Hepatocyte (in vitro differentiated cells): ENCODE data around the gene CDKL2. TPM values are rescaled to one million over a fixed set of nuclear protein-coding genes. Genes with fewer than 3 reads are reported as not detected.

Experiments
- DNase-seq: peaks from one replicate; pipeline ENCODE4 v3.0.0-alpha.2; 2016; ENCODE audit warnings: low spot score
- H2AFZ ChIP-seq: fragments of 200-600 bp; sonication (generic); 2 replicates; pipeline ENCODE4 v1.6.0; 2016; ENCODE audit warnings: antibody characterized with exemption, mild to moderate bottlenecking
- H3K27ac ChIP-seq: fragments of 200-600 bp; sonication (generic); 2 replicates; pipeline ENCODE4 v1.5.1; 2016; ENCODE audit warnings: mild to moderate bottlenecking
- H3K27me3 ChIP-seq: fragments of 200-600 bp; sonication (generic); 2 replicates; pipeline ENCODE4 v1.6.1; 2016
- H3K36me3 ChIP-seq: fragments of 200-600 bp; sonication (generic); replicated peaks from 2 replicates; pipeline ENCODE4 v1.5.1; 2016; ENCODE audit warnings: low read depth; ENCODE audit not compliant: insufficient read depth
- H3K4me1 ChIP-seq: fragments of 200-600 bp; sonication (generic); 2 replicates; pipeline ENCODE4 v1.5.1; 2016; ENCODE audit warnings: mild to moderate bottlenecking, moderate library complexity; ENCODE audit not compliant: insufficient read depth
- H3K4me2 ChIP-seq: fragments of 200-600 bp; sonication (generic); 2 replicates; pipeline ENCODE4 v1.6.0; 2016
- H3K4me3 ChIP-seq: fragments of 200-600 bp; sonication (generic); 2 replicates; pipeline ENCODE4 v1.5.1; 2016; ENCODE audit warnings: mild to moderate bottlenecking
- H3K79me2 ChIP-seq: fragments of 200-600 bp; sonication (generic); 2 replicates; pipeline ENCODE4 v1.6.0; 2017; ENCODE audit warnings: mild to moderate bottlenecking
- H3K9me2 ChIP-seq: fragments of 200-600 bp; sonication (generic); replicated peaks from 2 replicates; pipeline ENCODE4 v1.6.0; 2017; ENCODE audit warnings: mild to moderate bottlenecking; ENCODE audit not compliant: insufficient read depth
- H3K9me3 ChIP-seq: fragments of 200-600 bp; sonication (generic); 2 replicates; pipeline ENCODE4 v1.5.1; 2016; ENCODE audit warnings: low read depth, mild to moderate bottlenecking
- H4K20me1 ChIP-seq: fragments of 200-600 bp; sonication (generic); 2 replicates; pipeline ENCODE4 v1.6.0; 2016; ENCODE audit warnings: mild to moderate bottlenecking; ENCODE audit not compliant: insufficient read depth, poor library complexity, severe bottlenecking
- EZH2 ChIP-seq: fragments of 200-600 bp; sonication (generic); IDR thresholded peaks from 2 replicates; pipeline ENCODE4 v1.6.1; 2016; ENCODE audit warnings: antibody characterized with exemption, mild to moderate bottlenecking, borderline replicate concordance
- EZH2phosphoT487 ChIP-seq: fragments of 200-600 bp; sonication (generic); IDR thresholded peaks from one replicate; pipeline ENCODE4 v1.6.1; 2018; ENCODE audit warnings: antibody characterized with exemption, mild to moderate bottlenecking, low read depth, moderate library complexity; ENCODE audit not compliant: unreplicated experiment, severe bottlenecking
- WGBS: methylation state at CpG from one replicate; pipeline ENCODE4 v1.1.6; 2016; ENCODE audit warnings: low lambda C conversion rate; ENCODE audit errors: missing lambda C conversion rate; 5-methylcytosine and 5-hydroxymethylcytosine counted together
- polyA plus RNA-seq: library from polyadenylated mRNA; unstranded; fragments of >200 nt; fragmentation: Nextera tagmentation; extraction: Ambion mirVana; gene quantifications from 2 replicates; pipeline ENCODE4 v1.2.1, GENCODE V29; 2016
- total RNA-seq: library from RNA; depleted of rRNA; stranded (reverse); fragments of >200 nt; gene quantifications from 2 replicates; pipeline ENCODE4 v1.2.3, GENCODE V29; 2014
- TF ChIP-seq, protein P1 (sequence below): fragments of 200-600 bp; sonication (generic); IDR thresholded peaks from 2 replicates; pipeline ENCODE4 v1.5.1; 2016; ENCODE audit warnings: antibody characterized with exemption, mild to moderate bottlenecking; ENCODE audit not compliant: poor library complexity

CDKL2 gene
- total and polyA plus RNA-seq, 2 experiments from 2014 or later, result 0.83 to 1.9 TPM

DNA sequence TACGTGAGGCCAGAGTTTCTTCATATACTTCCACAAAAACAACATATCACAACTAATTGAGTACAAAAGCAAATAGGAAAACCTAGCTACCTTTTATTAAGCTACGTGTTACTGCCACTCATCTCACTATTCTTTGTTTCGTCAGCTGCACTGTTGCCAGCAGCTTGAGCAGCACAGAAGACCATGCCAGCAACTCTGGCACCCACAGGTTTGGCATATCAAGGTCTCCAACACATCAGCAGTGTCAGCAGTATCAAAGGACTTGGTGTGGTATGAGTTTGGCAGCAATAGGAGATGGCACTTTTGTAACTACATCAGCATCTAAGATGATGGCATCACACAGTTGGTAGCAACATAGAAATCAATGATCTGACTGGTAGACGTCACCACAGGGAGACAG, 30.7 kb downstream of the CDKL2 start:
- no peak overlapping the region for H3K4me2 ChIP-seq
- 95% methylated on average over 4 of the region's 4 CpGs for WGBS
- no peak for DNase-seq

DNA sequence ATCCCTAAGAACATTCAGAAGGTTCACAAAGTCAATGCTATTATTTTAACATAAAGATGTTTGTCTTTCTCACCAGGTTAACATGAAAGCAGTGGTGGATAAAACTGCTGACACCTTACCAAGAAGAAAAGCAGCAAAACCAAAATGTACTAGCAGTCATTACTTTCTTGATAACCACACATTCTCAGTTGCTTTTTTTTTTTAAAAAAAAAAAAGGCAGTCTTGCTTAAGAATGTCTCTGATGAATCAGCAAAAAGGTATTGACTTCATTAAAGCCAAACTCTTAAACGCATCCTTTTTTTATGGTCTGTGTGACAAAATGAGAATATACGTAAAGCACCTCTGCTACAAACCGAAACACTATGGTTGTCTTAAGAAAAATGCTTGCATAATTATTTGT, 31.9 kb downstream of the CDKL2 start:
- Histone ChIP-seq H3K9me3 (no peaks in the 10 kb centered on the region), H3K9me2 (no peaks in the 10 kb centered on the region), H4K20me1 (no peaks in the 10 kb centered on the region), H3K4me2 (no peak overlapping the region), H3K36me3 (no peaks in the 10 kb centered on the region), H2AFZ (no peak overlapping the region), H3K4me3 (no peak overlapping the region), H3K4me1 (no peaks in the 10 kb centered on the region), H3K27me3 (no peaks in the 10 kb centered on the region), H3K27ac (no peak overlapping the region), H3K79me2 (no peaks in the 10 kb centered on the region)
- TF ChIP-seq, protein P1, sequence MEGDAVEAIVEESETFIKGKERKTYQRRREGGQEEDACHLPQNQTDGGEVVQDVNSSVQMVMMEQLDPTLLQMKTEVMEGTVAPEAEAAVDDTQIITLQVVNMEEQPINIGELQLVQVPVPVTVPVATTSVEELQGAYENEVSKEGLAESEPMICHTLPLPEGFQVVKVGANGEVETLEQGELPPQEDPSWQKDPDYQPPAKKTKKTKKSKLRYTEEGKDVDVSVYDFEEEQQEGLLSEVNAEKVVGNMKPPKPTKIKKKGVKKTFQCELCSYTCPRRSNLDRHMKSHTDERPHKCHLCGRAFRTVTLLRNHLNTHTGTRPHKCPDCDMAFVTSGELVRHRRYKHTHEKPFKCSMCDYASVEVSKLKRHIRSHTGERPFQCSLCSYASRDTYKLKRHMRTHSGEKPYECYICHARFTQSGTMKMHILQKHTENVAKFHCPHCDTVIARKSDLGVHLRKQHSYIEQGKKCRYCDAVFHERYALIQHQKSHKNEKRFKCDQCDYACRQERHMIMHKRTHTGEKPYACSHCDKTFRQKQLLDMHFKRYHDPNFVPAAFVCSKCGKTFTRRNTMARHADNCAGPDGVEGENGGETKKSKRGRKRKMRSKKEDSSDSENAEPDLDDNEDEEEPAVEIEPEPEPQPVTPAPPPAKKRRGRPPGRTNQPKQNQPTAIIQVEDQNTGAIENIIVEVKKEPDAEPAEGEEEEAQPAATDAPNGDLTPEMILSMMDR, result no peak
- TF ChIP-seq EZH2 (no peak), EZH2phosphoT487 (no peak)
- 72% methylated on average over 3 of the region's 3 CpGs for WGBS
- DNase-seq, result no peak

More for the DNA sequence above, 30.7 kb downstream of the CDKL2 start:
- Histone ChIP-seq H3K4me3 (no peak overlapping the region), H3K36me3 (no peaks in the 10 kb centered on the region), H3K9me3 (no peaks in the 10 kb centered on the region), H2AFZ (no peak overlapping the region), H4K20me1 (no peaks in the 10 kb centered on the region), H3K27me3 (no peaks in the 10 kb centered on the region), H3K79me2 (no peaks in the 10 kb centered on the region), H3K9me2 (no peaks in the 10 kb centered on the region), H3K4me1 (no peaks in the 10 kb centered on the region), H3K27ac (no peak overlapping the region)
- TF ChIP-seq EZH2phosphoT487, result no peak
- TF ChIP-seq, protein P1, result no peak

DNA sequence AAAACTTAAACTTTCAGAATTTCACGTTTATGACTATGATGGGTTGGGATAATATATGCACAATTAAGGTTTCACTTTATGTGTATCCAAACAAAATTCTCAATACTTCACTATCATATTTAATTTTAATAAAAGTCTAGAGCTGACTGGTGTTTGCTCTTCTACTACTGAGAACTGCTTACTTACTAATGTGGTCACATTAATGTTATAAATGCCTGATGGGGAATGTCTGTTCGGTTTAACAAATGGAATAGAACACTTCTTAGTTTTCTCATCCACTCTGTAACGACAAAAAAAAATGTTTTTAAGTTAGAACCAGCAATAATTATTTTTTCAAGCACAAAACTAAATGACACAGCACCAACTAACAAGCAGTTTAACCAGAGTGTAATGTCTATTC, 34.3 kb downstream of the CDKL2 start:
- WGBS, result 86% methylated on average over 3 of the region's 3 CpGs

More for the DNA sequence above, 34.3 kb downstream of the CDKL2 start:
- TF ChIP-seq EZH2, result no peak
- TF ChIP-seq, protein P1, result no peak
- TF ChIP-seq EZH2phosphoT487, result no peak
- Histone ChIP-seq H3K4me3 (no peak overlapping the region), H3K9me3 (no peaks in the 10 kb centered on the region), H3K27me3 (no peaks in the 10 kb centered on the region), H4K20me1 (no peaks in the 10 kb centered on the region), H3K27ac (no peak overlapping the region), H3K36me3 (no peaks in the 10 kb centered on the region), H3K9me2 (no peaks in the 10 kb centered on the region), H2AFZ (no peak overlapping the region), H3K79me2 (no peaks in the 10 kb centered on the region), H3K4me2 (no peak overlapping the region), H3K4me1 (no peaks in the 10 kb centered on the region)
- DNase-seq, result no peak
